Loucy (cell line): Measurements from ENCODE around the gene TACR1.
A peak's percentile ranks its signal among the peaks of the same experiment; 100 is the strongest.
"Not testable (repeated sequence)": the region's sequence is repeated elsewhere in the genome, so short reads cannot be mapped to it uniquely, and the experiment has no call there.

Source experiments
- H2AFZ ChIP-seq: fragments of 200-600 bp; sonication (generic); 2 replicates; pipeline ENCODE4 v1.6.0; 2016; ENCODE audit warnings: antibody characterized with exemption, mild to moderate bottlenecking, low read length, moderate library complexity
- H3F3A ChIP-seq: fragments of 200-600 bp; 2 replicates; pipeline ENCODE4 v1.6.0; 2016; ENCODE audit warnings: antibody characterized with exemption, low read depth, mild to moderate bottlenecking
- H3K27me3 ChIP-seq: fragments of 200-600 bp; sonication (generic); 2 replicates; pipeline ENCODE4 v1.6.1; 2014; ENCODE audit warnings: low read length, mild to moderate bottlenecking; ENCODE audit not compliant: insufficient read depth, poor library complexity, severe bottlenecking
- H3K36me3 ChIP-seq: fragments of 200-600 bp; sonication (generic); 2 replicates; pipeline ENCODE4 v1.6.1; 2016; ENCODE audit warnings: low read length; ENCODE audit not compliant: insufficient read depth
- H3K4me1 ChIP-seq: fragments of 200-600 bp; sonication (generic); 2 replicates; pipeline ENCODE4 v1.5.1; 2014; ENCODE audit warnings: low read length, mild to moderate bottlenecking; ENCODE audit not compliant: insufficient read depth, poor library complexity, severe bottlenecking
- H3K4me2 ChIP-seq: fragments of 200-600 bp; sonication (generic); 2 replicates; pipeline ENCODE4 v1.6.0; 2014; ENCODE audit warnings: antibody characterized with exemption, low read length, low read depth, mild to moderate bottlenecking; ENCODE audit not compliant: poor library complexity, severe bottlenecking
- H3K4me3 ChIP-seq: fragments of 200-600 bp; sonication (generic); 2 replicates; pipeline ENCODE4 v1.5.1; 2014; ENCODE audit warnings: low read length, mild to moderate bottlenecking, mixed read lengths; ENCODE audit not compliant: poor library complexity, severe bottlenecking
- H3K79me2 ChIP-seq: fragments of 200-600 bp; sonication (generic); 2 replicates; pipeline ENCODE4 v1.6.1; 2014; ENCODE audit warnings: low read length; ENCODE audit not compliant: insufficient read depth
- H3K9ac ChIP-seq: fragments of 200-600 bp; sonication (generic); 2 replicates; pipeline ENCODE4 v1.6.0; 2014; ENCODE audit warnings: mild to moderate bottlenecking, low read depth, low read length, moderate library complexity; ENCODE audit not compliant: poor library complexity, severe bottlenecking
- H3K9me2 ChIP-seq: fragments of 200-600 bp; sonication (generic); replicated peaks from 2 replicates; pipeline ENCODE4 v1.6.1; 2016; ENCODE audit warnings: low read depth, low read length, mixed read lengths
- H3K9me3 ChIP-seq: fragments of 200-600 bp; sonication (generic); 2 replicates; pipeline ENCODE4 v1.6.1; 2014; ENCODE audit warnings: mild to moderate bottlenecking, antibody characterized with exemption, low read length, low read depth; ENCODE audit not compliant: insufficient read depth
- H4K20me1 ChIP-seq: fragments of 200-600 bp; sonication (generic); 2 replicates; pipeline ENCODE4 v1.6.0; 2014; ENCODE audit warnings: antibody characterized with exemption, low read length, mild to moderate bottlenecking; ENCODE audit not compliant: insufficient read depth, poor library complexity, severe bottlenecking
- EZH2phosphoT487 ChIP-seq: fragments of 200-600 bp; IDR thresholded peaks from 2 replicates; pipeline ENCODE4 v1.6.1; 2018; ENCODE audit warnings: antibody characterized with exemption, mild to moderate bottlenecking, moderate library complexity, borderline replicate concordance
- TF ChIP-seq, protein P1 (sequence below): fragments of 200-600 bp; sonication (generic); conservative IDR thresholded peaks from 2 replicates; pipeline ENCODE4 v1.5.1; 2014; ENCODE audit warnings: mild to moderate bottlenecking, antibody characterized with exemption, low read length

TACR1 gene

DNA sequence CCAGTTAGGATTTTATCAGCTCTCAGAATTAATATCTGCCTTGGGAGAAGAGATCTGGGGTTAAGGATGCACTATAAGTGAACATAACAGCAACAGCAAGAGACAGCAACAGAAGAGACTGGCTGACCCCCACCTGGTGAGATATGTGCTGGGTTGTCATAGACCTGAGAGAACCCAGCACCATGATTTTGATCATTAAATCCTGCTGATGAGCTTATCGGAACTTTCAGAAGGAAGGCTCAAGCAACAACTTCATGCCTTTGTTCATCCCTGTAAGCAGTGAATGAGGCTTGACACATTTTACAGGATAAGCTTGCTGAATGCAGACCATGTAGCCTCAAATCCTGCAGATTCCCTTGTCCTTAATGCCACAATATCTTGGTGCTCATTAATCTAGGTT, 140.9 kb downstream of the TACR1 start:
- Histone ChIP-seq H3K9me2 (no peaks in the 10 kb centered on the region), H3K9me3 (no peaks in the 10 kb centered on the region), H3F3A (no peaks in the 10 kb centered on the region), H4K20me1 (no peaks in the 10 kb centered on the region), H3K79me2 (no peaks in the 10 kb centered on the region), H3K36me3 (no peaks in the 10 kb centered on the region), H3K27me3 (no peaks in the 10 kb centered on the region), H3K4me2 (no peak overlapping the region), H3K4me3 (no peak overlapping the region), H2AFZ (no peak overlapping the region), H3K4me1 (peaks cover 19% of the 10 kb centered on the region), H3K9ac (no peak overlapping the region)
- TF ChIP-seq, protein P1, sequence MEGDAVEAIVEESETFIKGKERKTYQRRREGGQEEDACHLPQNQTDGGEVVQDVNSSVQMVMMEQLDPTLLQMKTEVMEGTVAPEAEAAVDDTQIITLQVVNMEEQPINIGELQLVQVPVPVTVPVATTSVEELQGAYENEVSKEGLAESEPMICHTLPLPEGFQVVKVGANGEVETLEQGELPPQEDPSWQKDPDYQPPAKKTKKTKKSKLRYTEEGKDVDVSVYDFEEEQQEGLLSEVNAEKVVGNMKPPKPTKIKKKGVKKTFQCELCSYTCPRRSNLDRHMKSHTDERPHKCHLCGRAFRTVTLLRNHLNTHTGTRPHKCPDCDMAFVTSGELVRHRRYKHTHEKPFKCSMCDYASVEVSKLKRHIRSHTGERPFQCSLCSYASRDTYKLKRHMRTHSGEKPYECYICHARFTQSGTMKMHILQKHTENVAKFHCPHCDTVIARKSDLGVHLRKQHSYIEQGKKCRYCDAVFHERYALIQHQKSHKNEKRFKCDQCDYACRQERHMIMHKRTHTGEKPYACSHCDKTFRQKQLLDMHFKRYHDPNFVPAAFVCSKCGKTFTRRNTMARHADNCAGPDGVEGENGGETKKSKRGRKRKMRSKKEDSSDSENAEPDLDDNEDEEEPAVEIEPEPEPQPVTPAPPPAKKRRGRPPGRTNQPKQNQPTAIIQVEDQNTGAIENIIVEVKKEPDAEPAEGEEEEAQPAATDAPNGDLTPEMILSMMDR, result no peak
- TF ChIP-seq EZH2phosphoT487, result no peak

DNA sequence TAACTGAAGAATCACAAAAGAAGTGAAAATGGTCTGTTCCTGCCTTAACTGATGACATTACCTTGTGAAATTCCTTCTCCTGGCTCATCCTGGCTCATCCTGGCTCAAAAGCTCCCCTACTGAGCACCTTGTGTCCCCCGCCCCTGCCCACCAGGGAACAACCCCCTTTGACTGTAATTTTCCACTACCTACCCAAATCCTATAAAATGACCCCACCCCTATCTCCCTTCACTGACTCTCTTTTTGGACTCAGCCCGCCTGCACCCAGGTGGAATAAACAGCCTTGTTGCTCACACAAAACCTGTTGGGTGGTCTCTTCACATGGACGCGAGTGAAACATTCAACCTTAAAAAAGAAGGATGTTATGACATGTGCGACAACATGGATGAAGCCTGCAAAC, 142.2 kb downstream of the TACR1 start:
- H3K9ac ChIP-seq, H3K79me2 ChIP-seq, H3F3A ChIP-seq, H3K4me2 ChIP-seq, H2AFZ ChIP-seq, H3K4me3 ChIP-seq, H3K9me3 ChIP-seq, H3K9me2 ChIP-seq, H3K36me3 ChIP-seq, H3K27me3 ChIP-seq, H4K20me1 ChIP-seq: not testable (repeated sequence)
- H3K4me1 ChIP-seq, result peaks cover 19% of the 10 kb centered on the region

DNA sequence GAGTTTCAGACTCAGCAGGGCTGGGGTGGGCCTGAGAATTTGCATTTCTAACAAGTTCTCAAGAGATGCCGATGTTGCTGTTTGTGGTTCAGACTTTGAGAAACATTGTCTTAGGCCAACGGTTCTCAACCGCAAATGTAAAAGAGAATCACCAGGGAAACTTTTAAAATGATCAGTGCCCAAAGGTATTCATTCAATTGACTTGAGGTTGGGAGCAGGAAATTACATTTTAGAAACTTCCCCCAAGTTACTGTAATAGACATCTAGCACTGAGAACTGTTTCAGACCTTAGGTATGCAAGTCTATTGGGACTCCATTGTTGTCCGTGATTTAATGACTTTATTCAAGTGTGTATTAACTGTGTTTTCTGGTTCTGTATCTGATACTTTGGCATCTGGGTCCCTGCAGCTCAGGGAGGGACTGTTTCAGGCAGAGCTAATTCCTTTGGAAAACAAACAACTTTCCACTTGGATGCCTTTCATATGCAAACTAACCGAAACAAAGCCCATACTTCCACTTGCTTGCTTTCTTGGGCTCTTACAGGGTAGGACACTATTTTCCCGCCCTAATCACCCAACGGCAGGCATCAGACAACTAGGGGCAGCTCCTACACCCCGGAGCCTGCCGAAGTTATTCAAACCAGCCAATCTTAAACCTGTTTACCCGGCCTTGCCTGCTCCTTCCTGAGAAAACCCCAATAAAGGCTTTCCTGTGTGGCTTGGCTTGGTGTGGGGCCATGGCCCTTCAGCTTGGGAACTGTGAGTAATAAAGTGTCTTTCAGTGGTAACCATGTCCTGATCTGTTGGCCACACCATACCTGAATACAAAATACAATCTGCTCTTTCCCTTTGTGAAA, 143.3 kb downstream of the TACR1 start:
- Histone ChIP-seq H3K27me3 (no peaks in the 10 kb centered on the region), H4K20me1 (no peaks in the 10 kb centered on the region), H3K9me2 (no peaks in the 10 kb centered on the region), H3K9ac (no peak overlapping the region), H3K36me3 (no peaks in the 10 kb centered on the region), H3K4me2 (peak overlapping the region; percentile 25), H3F3A (no peaks in the 10 kb centered on the region), H3K79me2 (no peaks in the 10 kb centered on the region), H2AFZ (peak overlapping the region; percentile 14; the same call in 1 of the 2 replicates), H3K4me1 (peaks cover 19% of the 10 kb centered on the region), H3K9me3 (no peaks in the 10 kb centered on the region), H3K4me3 (no peak overlapping the region)
- TF ChIP-seq, protein P1, result no peak
- no peak for TF ChIP-seq EZH2phosphoT487
